Measurements from ENCODE around the gene TOM1L2. TPM values are rescaled to one million over a fixed set of nuclear protein-coding genes. Genes with fewer than 3 reads are reported as not detected.

Gene TOM1L2
- total RNA-seq, 1 donor from 2014 or later, result 13.4 TPM

GRCh38 chr17:17837966-17838962 lies 133.9 kb downstream of the TOM1L2 start:
- no peaks in the 10 kb centered on the region for H3K9me3 Mint-ChIP-seq
- peaks cover 26% of the 10 kb centered on the region for H3K36me3 Mint-ChIP-seq (ENCODE audit: low read depth)
- no peak for DNase-seq (ENCODE audit: low spot score)
- H3K27me3 Mint-ChIP-seq (ENCODE audit: low read depth), result no peaks in the 10 kb centered on the region
- intact Hi-C loops (cut with micrococcal nuclease), result no loop called here
- H3K4me1 Mint-ChIP-seq (ENCODE audit: low read depth), result peaks cover 61% of the 10 kb centered on the region
- peak overlapping the region; percentile 88 for H3K27ac Mint-ChIP-seq
- peak overlapping the region; percentile 95 for H3K4me3 Mint-ChIP-seq (ENCODE audit: low read depth)

- H3K27ac Mint-ChIP-seq, result peak overlapping the region; percentile 88
- no peaks in the 10 kb centered on the region for H3K9me3 Mint-ChIP-seq
- H3K36me3 Mint-ChIP-seq (ENCODE audit: low read depth), result peaks cover 27% of the 10 kb centered on the region
- intact Hi-C loops (cut with micrococcal nuclease), result no loop called here
- no peak for DNase-seq (ENCODE audit: low spot score)
- H3K4me1 Mint-ChIP-seq (ENCODE audit: low read depth), result peaks cover 61% of the 10 kb centered on the region
- H3K4me3 Mint-ChIP-seq (ENCODE audit: low read depth), result peak overlapping the region; percentile 95
- H3K27me3 Mint-ChIP-seq (ENCODE audit: low read depth), result no peaks in the 10 kb centered on the region
Measured at GRCh38 chr17:17837380-17837821, 134.8 kb downstream of the TOM1L2 start.

DNA sequence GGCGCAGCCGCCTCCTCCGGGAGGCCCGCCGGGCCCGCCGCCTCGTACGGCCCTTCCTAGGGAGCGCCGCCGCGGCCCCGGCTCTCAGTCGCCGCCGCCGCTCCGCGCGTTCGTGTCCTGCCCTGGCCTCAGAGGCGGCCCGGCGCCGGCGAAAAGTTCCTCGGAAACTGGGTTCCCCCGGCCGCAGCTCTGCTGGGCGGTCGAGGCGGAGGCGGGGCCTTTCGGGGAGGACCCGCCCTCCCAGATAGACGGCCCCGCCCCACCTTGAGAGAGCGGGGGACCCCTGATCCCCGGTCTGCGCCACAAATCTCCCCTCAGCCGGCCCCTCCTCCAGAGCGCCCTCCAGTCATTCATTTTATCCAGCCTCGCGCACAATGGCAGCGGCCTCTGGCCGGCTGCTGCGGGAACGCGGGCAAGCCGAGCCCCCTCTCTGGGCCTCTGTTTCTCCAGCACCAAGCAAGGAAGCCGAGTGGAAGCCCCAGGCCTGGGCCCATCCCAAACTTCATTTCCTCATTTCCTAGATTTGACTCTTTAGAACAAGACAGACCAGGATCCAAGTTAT lies 135.3 kb downstream of the TOM1L2 start, which contains the start of gene SREBF1:
Gene SREBF1, minus strand, starts transcription at position 169 of the 562 bp plus-strand sequence. CDS start 169 bp downstream, outside the sequence.
- H3K4me1 Mint-ChIP-seq (ENCODE audit: low read depth), result peaks cover 64% of the 10 kb centered on the region

GRCh38 chr17:17836250-17836817 lies 135.9 kb downstream of the TOM1L2 start:
- Mint-ChIP-seq H3K27me3 (ENCODE audit: low read depth) (no peaks in the 10 kb centered on the region), H3K4me1 (ENCODE audit: low read depth) (peaks cover 63% of the 10 kb centered on the region), H3K27ac (peak overlapping the region; percentile 92), H3K36me3 (ENCODE audit: low read depth) (peaks cover 36% of the 10 kb centered on the region), H3K4me3 (ENCODE audit: low read depth) (peak overlapping the region; percentile 95), H3K9me3 (no peaks in the 10 kb centered on the region)
- DNase-seq (ENCODE audit: low spot score), result peak; percentile 95
- intact Hi-C loops (cut with micrococcal nuclease), result loop anchor here (1.0 kb wide), 2 partner anchors 12 to 18 kb away; no protein-coding TSS in a partner anchor

More for the DNA sequence above, 135.3 kb downstream of the TOM1L2 start, which contains the start of gene SREBF1:
- Mint-ChIP-seq H3K36me3 (ENCODE audit: low read depth) (peaks cover 32% of the 10 kb centered on the region), H3K27ac (peak within 1 kb of the TSS; percentile 92), H3K4me3 (ENCODE audit: low read depth) (peak within 1 kb of the TSS; percentile 95), H3K9me3 (no peaks in the 10 kb centered on the region), H3K27me3 (ENCODE audit: low read depth) (no peaks in the 10 kb centered on the region)
- intact Hi-C loops (cut with micrococcal nuclease), result loop anchor here (1.0 kb wide), 2 partner anchors 13 to 17 kb away; no protein-coding TSS in a partner anchor
- peak; percentile 59 for DNase-seq (ENCODE audit: low spot score)

DNA sequence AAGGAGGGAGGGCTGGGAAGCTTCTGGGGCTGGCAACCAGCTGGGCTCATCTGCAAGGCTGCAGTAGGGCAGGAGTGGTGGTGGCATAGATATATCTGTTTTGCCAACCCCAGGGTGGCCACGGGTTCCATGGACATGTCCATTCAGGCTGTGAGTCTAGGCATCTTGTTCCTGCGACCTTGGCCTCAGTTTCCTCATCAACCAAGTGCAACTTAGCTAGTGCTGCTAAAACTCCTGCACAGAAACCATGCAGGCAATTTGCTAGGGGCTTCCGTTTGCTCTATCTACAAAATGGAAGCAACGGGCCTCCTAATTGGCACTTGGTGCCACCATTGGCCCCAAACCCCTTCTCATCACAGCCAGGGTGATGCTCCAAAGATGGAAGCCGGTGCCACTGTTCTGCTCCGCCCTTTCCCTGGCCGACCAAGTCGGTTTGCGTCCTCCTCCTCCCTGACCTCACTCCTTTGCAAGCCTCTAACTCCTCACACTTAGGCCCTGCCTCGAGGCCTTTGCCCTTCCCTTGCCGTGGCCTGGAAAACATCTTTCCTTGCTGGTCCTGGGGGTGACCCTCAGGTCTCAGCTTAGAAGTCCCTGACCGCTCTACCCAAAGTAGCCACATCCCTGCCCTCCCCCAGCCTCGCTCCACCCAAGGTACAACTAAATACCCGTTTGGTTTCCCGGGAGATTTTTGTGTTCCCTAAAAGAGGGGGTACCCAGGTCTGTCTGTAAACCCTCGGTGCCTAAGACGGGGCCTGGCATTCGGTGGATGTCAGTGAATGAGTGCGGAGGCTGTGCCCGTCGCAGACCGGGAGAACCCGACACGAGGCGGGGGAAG lies 136.6 kb downstream of the TOM1L2 start:
- Mint-ChIP-seq H3K9me3 (no peaks in the 10 kb centered on the region), H3K36me3 (ENCODE audit: low read depth) (peaks cover 42% of the 10 kb centered on the region), H3K27ac (peak overlapping the region; percentile 92), H3K27me3 (ENCODE audit: low read depth) (no peaks in the 10 kb centered on the region), H3K4me3 (ENCODE audit: low read depth) (peak overlapping the region; percentile 95), H3K4me1 (ENCODE audit: low read depth) (peaks cover 59% of the 10 kb centered on the region)
- intact Hi-C loops (cut with micrococcal nuclease), result loop anchor here (1.0 kb wide), 2 partner anchors 11 to 19 kb away; no protein-coding TSS in a partner anchor
- DNase-seq (ENCODE audit: low spot score), result no peak

- Mint-ChIP-seq H3K36me3 (ENCODE audit: low read depth) (peaks cover 42% of the 10 kb centered on the region), H3K4me3 (ENCODE audit: low read depth) (peak overlapping the region; percentile 95), H3K9me3 (no peaks in the 10 kb centered on the region), H3K27ac (peak overlapping the region; percentile 92), H3K27me3 (ENCODE audit: low read depth) (no peaks in the 10 kb centered on the region), H3K4me1 (ENCODE audit: low read depth) (peaks cover 59% of the 10 kb centered on the region)
- intact Hi-C loops (cut with micrococcal nuclease), result no loop called here
- DNase-seq (ENCODE audit: low spot score), result no peak
Measured at GRCh38 chr17:17834974-17835373, 137.2 kb downstream of the TOM1L2 start.

DNA sequence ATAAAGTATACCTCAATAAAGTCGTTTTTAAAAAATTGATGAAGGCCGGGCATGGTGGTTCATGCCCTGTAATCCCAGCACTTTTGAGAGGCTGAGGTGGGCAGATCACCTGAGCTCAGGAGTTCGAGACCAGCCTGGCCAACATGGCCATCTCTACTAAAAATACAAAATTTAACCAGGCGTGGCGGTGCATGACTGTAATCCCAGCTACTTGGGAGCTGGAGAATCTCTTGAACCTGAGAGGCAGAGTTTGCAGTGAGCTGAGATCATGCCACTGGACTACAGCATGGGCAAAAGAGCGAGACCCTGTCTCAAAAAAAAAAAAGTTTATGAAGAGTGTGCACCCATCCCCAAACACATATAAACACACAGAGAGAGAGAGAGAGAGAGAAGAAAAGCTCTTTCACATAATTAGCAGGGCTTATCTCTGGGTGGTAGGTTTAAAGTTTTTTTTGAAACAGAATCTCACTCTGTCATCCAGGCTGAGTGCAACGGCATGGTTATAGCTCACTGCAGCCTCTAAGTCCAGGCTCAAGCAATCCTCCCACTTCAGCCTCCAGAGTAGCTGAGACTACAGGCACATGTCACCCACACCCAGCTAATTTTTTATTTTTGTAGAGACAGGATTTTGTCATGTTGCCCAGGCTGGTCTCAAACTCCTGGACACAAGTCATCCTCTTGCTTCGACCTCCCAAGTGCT lies 138.4 kb downstream of the TOM1L2 start:
- intact Hi-C loops (cut with micrococcal nuclease), result no loop called here
- Mint-ChIP-seq H3K4me1 (ENCODE audit: low read depth) (peaks cover 55% of the 10 kb centered on the region), H3K36me3 (ENCODE audit: low read depth) (peaks cover 47% of the 10 kb centered on the region), H3K27ac (peak overlapping the region; percentile 92), H3K9me3 (no peaks in the 10 kb centered on the region), H3K4me3 (ENCODE audit: low read depth) (peak overlapping the region; percentile 95), H3K27me3 (ENCODE audit: low read depth) (no peaks in the 10 kb centered on the region)
- no peak for DNase-seq (ENCODE audit: low spot score)

DNA sequence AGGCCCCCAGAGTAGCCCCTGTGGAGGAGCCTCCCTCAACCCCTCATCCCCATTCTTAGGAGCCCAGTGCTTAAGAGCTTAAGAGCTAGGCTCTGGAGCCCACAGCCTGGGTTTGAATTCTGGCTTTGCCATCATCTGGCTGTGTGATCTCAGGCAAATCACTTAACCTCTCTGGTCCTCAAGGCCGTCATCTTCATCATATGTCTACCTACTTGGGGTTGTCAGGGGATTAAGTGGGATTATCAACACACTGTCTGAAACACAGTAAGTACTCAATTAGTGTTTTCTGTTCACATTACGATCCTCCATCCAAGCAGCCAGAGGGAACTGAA lies 140.2 kb downstream of the TOM1L2 start:
- H3K4me1 Mint-ChIP-seq (ENCODE audit: low read depth), result peaks cover 51% of the 10 kb centered on the region
- intact Hi-C loops (cut with micrococcal nuclease), result no loop called here
- H3K9me3 Mint-ChIP-seq, result no peaks in the 10 kb centered on the region
- H3K27ac Mint-ChIP-seq, result no peak overlapping the region
- H3K27me3 Mint-ChIP-seq (ENCODE audit: low read depth), result no peaks in the 10 kb centered on the region
- DNase-seq (ENCODE audit: low spot score), result no peak
- H3K36me3 Mint-ChIP-seq (ENCODE audit: low read depth), result peaks cover 52% of the 10 kb centered on the region
- H3K4me3 Mint-ChIP-seq (ENCODE audit: low read depth), result no peak overlapping the region

GRCh38 chr17:17831208-17832031 lies 140.8 kb downstream of the TOM1L2 start:
- intact Hi-C loops (cut with micrococcal nuclease), result no loop called here
- H3K4me3 Mint-ChIP-seq (ENCODE audit: low read depth), result no peak overlapping the region
- DNase-seq (ENCODE audit: low spot score), result no peak
- peaks cover 55% of the 10 kb centered on the region for H3K4me1 Mint-ChIP-seq (ENCODE audit: low read depth)
- H3K27me3 Mint-ChIP-seq (ENCODE audit: low read depth), result no peaks in the 10 kb centered on the region
- H3K9me3 Mint-ChIP-seq, result no peaks in the 10 kb centered on the region
- H3K27ac Mint-ChIP-seq, result no peak overlapping the region
- peaks cover 58% of the 10 kb centered on the region for H3K36me3 Mint-ChIP-seq (ENCODE audit: low read depth)

- no peak overlapping the region for H3K27ac Mint-ChIP-seq
Measured at GRCh38 chr17:17830740-17831207, 141.4 kb downstream of the TOM1L2 start.

DNA sequence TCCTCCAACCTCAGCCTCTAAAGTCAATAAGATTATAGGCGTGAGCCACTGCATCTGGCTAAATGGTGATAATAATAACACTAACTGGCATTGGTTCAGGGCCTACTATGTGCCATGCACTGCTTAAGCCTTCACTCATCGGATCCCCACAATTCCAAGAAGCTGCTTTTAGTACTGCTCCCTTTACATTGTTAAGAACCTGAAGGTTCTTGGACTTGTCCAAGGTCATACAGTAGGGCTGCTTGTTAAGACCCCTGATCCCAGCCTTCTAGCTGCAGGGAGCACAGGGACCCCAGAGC lies 142.0 kb downstream of the TOM1L2 start:
- no peaks in the 10 kb centered on the region for H3K9me3 Mint-ChIP-seq
- intact Hi-C loops (cut with micrococcal nuclease), result no loop called here
- H3K36me3 Mint-ChIP-seq (ENCODE audit: low read depth), result peaks cover 55% of the 10 kb centered on the region
- peaks cover 56% of the 10 kb centered on the region for H3K4me1 Mint-ChIP-seq (ENCODE audit: low read depth)
- no peak overlapping the region for H3K27ac Mint-ChIP-seq
- no peak overlapping the region for H3K4me3 Mint-ChIP-seq (ENCODE audit: low read depth)
- H3K27me3 Mint-ChIP-seq (ENCODE audit: low read depth), result no peaks in the 10 kb centered on the region
- DNase-seq (ENCODE audit: low spot score), result no peak

More at GRCh38 chr17:17830740-17831207, 141.4 kb downstream of the TOM1L2 start:
- Mint-ChIP-seq H3K36me3 (ENCODE audit: low read depth) (peaks cover 59% of the 10 kb centered on the region), H3K4me3 (ENCODE audit: low read depth) (no peak overlapping the region), H3K4me1 (ENCODE audit: low read depth) (peaks cover 59% of the 10 kb centered on the region), H3K9me3 (no peaks in the 10 kb centered on the region), H3K27me3 (ENCODE audit: low read depth) (no peaks in the 10 kb centered on the region)
- DNase-seq (ENCODE audit: low spot score), result no peak
- intact Hi-C loops (cut with micrococcal nuclease), result no loop called here
